ENCODE data around the gene MARK2.

DNA sequence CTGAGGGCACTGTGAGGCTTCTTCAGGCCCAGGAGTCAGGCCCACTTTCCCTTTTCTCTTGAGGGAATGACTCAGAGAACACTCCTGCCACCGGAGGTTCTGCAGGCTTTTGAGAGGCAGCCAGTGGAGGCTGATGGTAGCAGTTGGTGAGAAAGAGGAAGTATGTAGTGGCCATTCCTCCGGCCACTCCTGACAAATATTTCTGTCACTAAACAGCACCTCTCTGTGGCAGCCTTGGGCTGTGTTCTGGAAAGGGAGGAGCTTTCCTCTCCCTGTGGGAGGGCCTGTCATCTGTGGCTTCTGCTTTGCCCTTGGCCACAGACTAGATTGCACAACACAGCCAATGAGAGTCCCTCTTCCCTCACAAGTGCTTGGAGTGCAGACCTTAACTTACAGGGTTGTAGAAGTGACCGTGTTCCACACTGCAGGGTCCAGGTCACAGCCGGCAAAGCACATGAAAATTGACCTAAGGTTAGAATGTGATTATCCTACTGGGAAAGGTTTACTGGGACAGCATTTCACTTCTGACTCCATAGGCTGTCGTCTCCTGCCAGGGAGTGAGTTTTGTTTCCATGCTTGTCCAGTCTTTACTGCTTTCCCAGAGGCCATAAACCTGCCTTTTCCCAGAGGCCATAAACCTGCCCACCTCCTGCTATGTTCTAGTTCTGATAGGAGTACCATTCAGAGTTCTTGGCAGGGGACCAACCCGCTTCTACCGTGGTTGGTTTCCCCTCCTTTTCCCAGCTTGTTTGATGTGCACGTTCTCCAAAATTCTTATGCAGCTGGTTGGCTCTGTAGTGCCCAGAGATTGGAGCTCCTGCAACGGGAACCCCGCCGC is 33.3 kb downstream of the MARK2 start:
- TF ChIP-seq EP300 (IDR thresholded peaks at IDR 0.05; ENCODE audit: borderline replicate concordance) (no peak), REST (IDR thresholded peaks at IDR 0.05; ENCODE audit: low read depth) (no peak), FOXM1 (IDR thresholded peaks at IDR 0.05; ENCODE audit: borderline replicate concordance, low read depth) (no peak), RAD21 (IDR thresholded peaks at IDR 0.05; ENCODE audit: low read depth) (peak; percentile 66), TAF1 (IDR thresholded peaks at IDR 0.05; ENCODE audit: low read depth) (no peak), USF1 (IDR thresholded peaks at IDR 0.05) (no peak), CREB1 (IDR thresholded peaks at IDR 0.05; ENCODE audit: low read depth) (no peak), NFIC (IDR thresholded peaks at IDR 0.05) (no peak)

Data from Ishikawa (cell line).